ENCODE results near the gene CCDC91. TPM values are rescaled to one million over a fixed set of nuclear protein-coding genes. Genes with fewer than 3 reads are reported as not detected.

The CCDC91 gene
- polyA plus RNA-seq, 3 donors = 6.3 to 18.1 (median 15.6) TPM

DNA sequence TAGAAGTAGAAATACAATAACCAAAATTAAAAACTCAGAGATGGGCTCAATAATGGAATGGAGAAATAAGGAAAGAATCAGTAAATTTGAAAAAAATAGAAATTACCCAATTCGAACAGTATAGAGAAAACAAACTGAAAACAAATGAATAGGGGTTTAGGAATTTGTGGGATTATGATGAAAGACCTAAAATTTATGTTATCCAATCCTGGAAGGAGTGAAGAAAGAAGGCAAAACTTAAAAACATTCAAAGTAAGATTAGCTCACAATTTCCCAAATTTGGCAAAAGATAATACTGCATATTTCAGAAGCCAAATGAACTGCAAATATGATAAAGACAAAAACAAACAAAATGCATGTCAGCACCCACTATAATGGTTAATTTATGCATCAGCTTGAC is 177.1 kb downstream of the CCDC91 start:
- Mint-ChIP-seq H3K27me3 (ENCODE audit: low read depth in 3 of 3) (peaks cover 0 to 2% (median 2%) of the 10 kb centered on the region in 3 donors), H3K4me3 (no peak overlapping the region), H3K9me3 (peaks cover 25 to 51% (median 42%) of the 10 kb centered on the region in 7 donors), H3K27ac (no peak overlapping the region), H3K36me3 (peaks cover 41 to 54% of the 10 kb centered on the region in 2 donors), H3K4me1 (no peaks in the 10 kb centered on the region)
- no peak overlapping the region for H3K4me2 ChIP-seq (replicated peaks; ENCODE audit: extremely low read depth, low read length, poor library complexity, severe bottlenecking)
- H3K9ac ChIP-seq (ENCODE audit: insufficient read depth, low read length, poor library complexity, severe bottlenecking) = no peak overlapping the region
- no peaks in the 10 kb centered on the region for H3K4me1 ChIP-seq (ENCODE audit: control insufficient read depth in 1 of 2, insufficient read depth in 2 of 2, low read length in 2 of 2)
- intact Hi-C loops (cut with micrococcal nuclease) = no loop called here
- H2AFZ ChIP-seq (ENCODE audit: insufficient read depth, low read depth, low read length, poor library complexity, severe bottlenecking) = no peak overlapping the region
- H3K79me2 ChIP-seq (ENCODE audit: insufficient read depth, low read length) = no peaks in the 10 kb centered on the region
- TF ChIP-seq, protein P1, sequence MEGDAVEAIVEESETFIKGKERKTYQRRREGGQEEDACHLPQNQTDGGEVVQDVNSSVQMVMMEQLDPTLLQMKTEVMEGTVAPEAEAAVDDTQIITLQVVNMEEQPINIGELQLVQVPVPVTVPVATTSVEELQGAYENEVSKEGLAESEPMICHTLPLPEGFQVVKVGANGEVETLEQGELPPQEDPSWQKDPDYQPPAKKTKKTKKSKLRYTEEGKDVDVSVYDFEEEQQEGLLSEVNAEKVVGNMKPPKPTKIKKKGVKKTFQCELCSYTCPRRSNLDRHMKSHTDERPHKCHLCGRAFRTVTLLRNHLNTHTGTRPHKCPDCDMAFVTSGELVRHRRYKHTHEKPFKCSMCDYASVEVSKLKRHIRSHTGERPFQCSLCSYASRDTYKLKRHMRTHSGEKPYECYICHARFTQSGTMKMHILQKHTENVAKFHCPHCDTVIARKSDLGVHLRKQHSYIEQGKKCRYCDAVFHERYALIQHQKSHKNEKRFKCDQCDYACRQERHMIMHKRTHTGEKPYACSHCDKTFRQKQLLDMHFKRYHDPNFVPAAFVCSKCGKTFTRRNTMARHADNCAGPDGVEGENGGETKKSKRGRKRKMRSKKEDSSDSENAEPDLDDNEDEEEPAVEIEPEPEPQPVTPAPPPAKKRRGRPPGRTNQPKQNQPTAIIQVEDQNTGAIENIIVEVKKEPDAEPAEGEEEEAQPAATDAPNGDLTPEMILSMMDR (IDR thresholded peaks at IDR 0.05) = no peak
- WGBS (ENCODE audit: insufficient coverage) = no CpG with 5 or more reads among the region's 1 CpG
- H3K9me3 ChIP-seq (replicated peaks in 1 of 2; ENCODE audit: control insufficient read depth in 1 of 2, insufficient read depth in 1 of 2, low read length in 2 of 2) = peaks cover 35 to 44% of the 10 kb centered on the region in 2 donors
- H4K20me1 ChIP-seq (ENCODE audit: insufficient read depth, low read length) = no peaks in the 10 kb centered on the region
- no peaks in the 10 kb centered on the region for H3K27me3 ChIP-seq (ENCODE audit: control insufficient read depth in 2 of 2, insufficient read depth in 2 of 2, low read length in 2 of 2)
- no peak overlapping the region for H3K27ac ChIP-seq (ENCODE audit: low read depth in 1 of 2, low read length in 2 of 2)
- H3K36me3 ChIP-seq (replicated peaks in 1 of 2; ENCODE audit: control insufficient read depth in 1 of 2, insufficient read depth in 2 of 2, low read length in 2 of 2) = peaks cover 3 to 46% of the 10 kb centered on the region in 2 donors
- no peak overlapping the region for H3K4me3 ChIP-seq (replicated peaks in 1 of 3; ENCODE audit: low read depth in 2 of 3, low read length in 3 of 3)
- DNase-seq = no peak

DNA sequence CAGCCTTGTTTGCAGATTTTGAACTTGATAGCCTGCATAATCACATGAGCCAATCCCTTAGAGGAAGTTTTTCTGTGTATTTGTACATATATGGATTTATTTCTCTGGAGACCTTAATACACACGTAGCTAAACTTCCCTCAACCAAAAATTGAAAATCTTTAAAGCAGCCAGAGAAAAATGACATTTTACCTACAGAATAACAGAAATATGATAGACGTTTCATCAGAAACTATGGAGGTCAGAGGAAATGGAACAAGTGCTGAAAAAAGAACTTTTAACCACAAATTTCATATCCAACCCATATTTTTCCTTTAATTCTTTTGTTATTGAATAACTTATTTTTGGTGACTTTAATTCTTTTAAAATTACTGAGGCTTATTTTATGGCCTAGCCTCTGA is 177.7 kb downstream of the CCDC91 start:
- H4K20me1 ChIP-seq (ENCODE audit: insufficient read depth, low read length) = no peaks in the 10 kb centered on the region
- peaks cover 38 to 54% of the 10 kb centered on the region in 2 donors for H3K36me3 Mint-ChIP-seq
- no CpG with 5 or more reads among the region's 2 CpGs for WGBS (ENCODE audit: insufficient coverage)
- H3K27me3 Mint-ChIP-seq (ENCODE audit: low read depth in 3 of 3) = peaks cover 0 to 2% (median 2%) of the 10 kb centered on the region in 3 donors
- intact Hi-C loops (cut with micrococcal nuclease) = no loop called here
- no peak overlapping the region for H3K4me3 ChIP-seq (replicated peaks in 1 of 3; ENCODE audit: low read depth in 2 of 3, low read length in 3 of 3)
- no peak overlapping the region for H3K4me3 Mint-ChIP-seq
- H3K79me2 ChIP-seq (ENCODE audit: insufficient read depth, low read length) = no peaks in the 10 kb centered on the region
- peaks cover 3 to 43% of the 10 kb centered on the region in 2 donors for H3K36me3 ChIP-seq (replicated peaks in 1 of 2; ENCODE audit: control insufficient read depth in 1 of 2, insufficient read depth in 2 of 2, low read length in 2 of 2)
- H3K9ac ChIP-seq (ENCODE audit: insufficient read depth, low read length, poor library complexity, severe bottlenecking) = no peak overlapping the region
- peaks cover 35 to 44% of the 10 kb centered on the region in 2 donors for H3K9me3 ChIP-seq (replicated peaks in 1 of 2; ENCODE audit: control insufficient read depth in 1 of 2, insufficient read depth in 1 of 2, low read length in 2 of 2)
- no peak for DNase-seq
- no peak overlapping the region for H3K4me2 ChIP-seq (replicated peaks; ENCODE audit: extremely low read depth, low read length, poor library complexity, severe bottlenecking)
- TF ChIP-seq, protein P1 (IDR thresholded peaks at IDR 0.05) = no peak
- no peak overlapping the region for H3K27ac Mint-ChIP-seq
- H2AFZ ChIP-seq (ENCODE audit: insufficient read depth, low read depth, low read length, poor library complexity, severe bottlenecking) = no peak overlapping the region
- no peaks in the 10 kb centered on the region for H3K4me1 ChIP-seq (ENCODE audit: control insufficient read depth in 1 of 2, insufficient read depth in 2 of 2, low read length in 2 of 2)
- H3K4me1 Mint-ChIP-seq = no peaks in the 10 kb centered on the region
- peaks cover 25 to 56% (median 45%) of the 10 kb centered on the region in 7 donors for H3K9me3 Mint-ChIP-seq
- H3K27me3 ChIP-seq (ENCODE audit: control insufficient read depth in 2 of 2, insufficient read depth in 2 of 2, low read length in 2 of 2) = no peaks in the 10 kb centered on the region
- no peak overlapping the region for H3K27ac ChIP-seq (ENCODE audit: low read depth in 1 of 2, low read length in 2 of 2)

All from CD14-positive monocyte (primary cell).